H1 (cell line): ENCODE data around the gene L3MBTL1. TPM values are rescaled to one million over a fixed set of nuclear protein-coding genes. Genes with fewer than 3 reads are reported as not detected.

Experiments
- CTCF ChIA-PET: fragments of 300-600 bp; sonication (Branson Sonifier 250); formaldehyde crosslinking; loops from one replicate; lab custom pipeline; 2021; ENCODE audit not compliant: partially characterized antibody; lab: Charles Lee
- POLR2A ChIA-PET: fragments of 300-600 bp; sonication (Branson Sonifier 250); formaldehyde crosslinking; loops from one replicate; lab custom pipeline; 2021; ENCODE audit warnings: inconsistent platforms; ENCODE audit not compliant: partially characterized antibody; lab: Charles Lee
- DNase-seq, 2 experiments: peaks; one replicate each; pipeline versions ENCODE4 v3.0.0 to v3.0.0-alpha.2; 2010 to 2022; ENCODE audit warnings: low spot score in 2 of 2, low read depth in 1 of 2, mixed read lengths in 1 of 2
- FAIRE-seq: peaks from 2 replicates; lab custom pipeline; 2011; peaks lifted over from hg19 to GRCh38; lab: Jason Lieb, UNC
- H2AFZ ChIP-seq: 2 replicates; pipeline ENCODE4 v1.8.1; 2012; ENCODE audit warnings: low read length, inconsistent platforms
- H2AK5ac ChIP-seq: 2 replicates; pipeline ENCODE4 v1.6.1; 2013; ENCODE audit warnings: low read depth, low read length
- H2BK120ac ChIP-seq: replicated peaks from 2 replicates; pipeline ENCODE3; 2013; ENCODE audit warnings: low read depth, low read length, inconsistent platforms
- H2BK12ac ChIP-seq: 2 replicates; pipeline ENCODE4 v1.6.1; 2013; ENCODE audit warnings: low read depth, low read length
- H2BK15ac ChIP-seq: 2 replicates; pipeline ENCODE4 v1.6.1; 2013; ENCODE audit warnings: low read length
- H2BK20ac ChIP-seq: 2 replicates; pipeline ENCODE4 v1.6.1; 2013; ENCODE audit warnings: low read length
- H2BK5ac ChIP-seq: 2 replicates; pipeline ENCODE4 v1.6.1; 2013; ENCODE audit warnings: low read depth, low read length
- H3K14ac ChIP-seq: 2 replicates; pipeline ENCODE4 v1.6.1; 2013; ENCODE audit warnings: inconsistent platforms; ENCODE audit not compliant: insufficient read length
- H3K18ac ChIP-seq: 2 replicates; pipeline ENCODE4 v1.6.1; 2013; ENCODE audit warnings: low read length; ENCODE audit errors: extremely low read depth
- H3K23ac ChIP-seq: 2 replicates; pipeline ENCODE4 v1.6.1; 2013; ENCODE audit warnings: inconsistent platforms; ENCODE audit not compliant: insufficient read length
- H3K23me2 ChIP-seq: 2 replicates; pipeline ENCODE4 v1.6.1; 2013; ENCODE audit warnings: low read depth, low read length
- H3K27ac ChIP-seq: 2 replicates; pipeline ENCODE4 v1.6.1; 2011; ENCODE audit warnings: low read depth, low read length, inconsistent platforms
- H3K27me3 ChIP-seq, 4 experiments: replicated peaks in 1 of 4; 1 replicate in 1 of 4; 2 replicates in 3 of 4; pipeline versions ENCODE4 v1.6.1 to v1.8.1; 2011 to 2013; ENCODE audit warnings: low read length in 3 of 4, mild to moderate bottlenecking in 3 of 4, inconsistent platforms in 2 of 4, mixed read lengths in 2 of 4, moderate library complexity in 1 of 4; ENCODE audit not compliant: control insufficient read depth in 3 of 4, insufficient read depth in 3 of 4; ENCODE audit errors: extremely low read depth in 1 of 4
- H3K36me3 ChIP-seq, 4 experiments: 2 replicates each; pipeline versions ENCODE4 v1.6.1 to v1.8.1; 2011 to 2013; ENCODE audit warnings: mild to moderate bottlenecking in 4 of 4, low read length in 3 of 4, moderate library complexity in 2 of 4, control low read depth in 1 of 4, inconsistent platforms in 1 of 4; ENCODE audit not compliant: insufficient read depth in 4 of 4, control insufficient read depth in 2 of 4
- H3K4ac ChIP-seq: replicated peaks from 2 replicates; pipeline ENCODE3; 2013; ENCODE audit warnings: low read length, low read depth, mixed read lengths, inconsistent platforms; ENCODE audit not compliant: insufficient read length
- H3K4me1 ChIP-seq, 4 experiments: replicated peaks in 1 of 4; 1 replicate in 1 of 4; 2 replicates in 3 of 4; pipeline versions ENCODE4 v1.6.1 to v1.8.1; 2011 to 2013; ENCODE audit warnings: low read length in 3 of 4, inconsistent platforms in 2 of 4, mixed read lengths in 1 of 4; ENCODE audit not compliant: insufficient read depth in 4 of 4, control insufficient read depth in 3 of 4
- H3K4me2 ChIP-seq, 2 experiments: 2 replicates each; pipeline versions ENCODE4 v1.6.1 to v1.8.1; 2011 to 2013; ENCODE audit warnings: low read depth in 2 of 2, low read length in 2 of 2, control low read depth in 1 of 2, inconsistent platforms in 1 of 2, mild to moderate bottlenecking in 1 of 2; ENCODE audit not compliant: insufficient read depth in 1 of 2
- H3K4me3 ChIP-seq, 4 experiments: fragments of 200-600, 300-600 bp in 1 of 4; sonication (generic), shearing (Covaris generic), sonication (Bioruptor Twin) in 1 of 4; 2 replicates each; pipeline versions ENCODE4 v1.5.1 to v1.8.1; 2011 to 2016; ENCODE audit warnings: low read length in 4 of 4, low read depth in 3 of 4, control low read depth in 2 of 4, inconsistent platforms in 2 of 4, mild to moderate bottlenecking in 2 of 4, mixed read lengths in 1 of 4, moderate library complexity in 1 of 4; ENCODE audit not compliant: insufficient read depth in 2 of 4; ENCODE audit errors: extremely low read depth in 1 of 4
- H3K56ac ChIP-seq: replicated peaks from 2 replicates; pipeline ENCODE3; 2013; ENCODE audit warnings: low read depth, mild to moderate bottlenecking, mixed read lengths, low read length, inconsistent platforms; ENCODE audit not compliant: insufficient read length
- H3K79me1 ChIP-seq: 2 replicates; pipeline ENCODE4 v1.6.1; 2013; ENCODE audit warnings: low read depth, low read length, control low read depth
- H3K79me2 ChIP-seq, 2 experiments: 2 replicates each; pipeline versions ENCODE4 v1.6.1 to v1.8.1; 2012 to 2013; ENCODE audit warnings: low read length in 2 of 2, mild to moderate bottlenecking in 2 of 2, inconsistent platforms in 1 of 2; ENCODE audit not compliant: insufficient read depth in 2 of 2, control insufficient read depth in 1 of 2
- H3K9ac ChIP-seq, 4 experiments: replicated peaks in 1 of 4; 1 replicate in 1 of 4; 2 replicates in 3 of 4; pipeline versions ENCODE4 v1.6.1 to v1.8.1; 2011 to 2013; ENCODE audit warnings: low read depth in 3 of 4, low read length in 3 of 4, control low read depth in 2 of 4, mild to moderate bottlenecking in 2 of 4, moderate library complexity in 2 of 4, inconsistent platforms in 1 of 4; ENCODE audit errors: extremely low read depth in 1 of 4
- H3K9me3 ChIP-seq, 2 experiments: 2 replicates each; pipeline versions ENCODE4 v1.6.1 to v1.8.1; 2012 to 2013; ENCODE audit warnings: mild to moderate bottlenecking in 2 of 2, moderate library complexity in 2 of 2, control low read depth in 1 of 2, inconsistent platforms in 1 of 2, low read depth in 1 of 2, low read length in 1 of 2, mixed read lengths in 1 of 2; ENCODE audit not compliant: insufficient read depth in 2 of 2
- H4K20me1 ChIP-seq, 2 experiments: replicated peaks in 1 of 2; 2 replicates each; pipeline versions ENCODE3 to v1.8.1; 2011 to 2013; ENCODE audit warnings: inconsistent platforms in 2 of 2, low read length in 2 of 2, mild to moderate bottlenecking in 1 of 2; ENCODE audit not compliant: insufficient read depth in 2 of 2, control insufficient read depth in 1 of 2
- H4K5ac ChIP-seq: 2 replicates; pipeline ENCODE4 v1.6.1; 2013; ENCODE audit warnings: low read length, low read depth, mixed read lengths, inconsistent platforms; ENCODE audit not compliant: insufficient read length
- H4K8ac ChIP-seq: 2 replicates; pipeline ENCODE4 v1.8.0; 2013; ENCODE audit warnings: mild to moderate bottlenecking, moderate library complexity, low read length, inconsistent platforms; ENCODE audit not compliant: insufficient read depth; ENCODE audit errors: extremely low read depth
- H4K91ac ChIP-seq: replicated peaks from 2 replicates; pipeline ENCODE3; 2013; ENCODE audit warnings: low read length, mixed read lengths, inconsistent platforms; ENCODE audit not compliant: insufficient read length
- ATF3 ChIP-seq: IDR thresholded peaks from 2 replicates; pipeline ENCODE4 v1.6.1; 2011; ENCODE audit warnings: low read depth, mild to moderate bottlenecking, low read length; ENCODE audit not compliant: insufficient read depth
- CHD1 ChIP-seq: IDR thresholded peaks from 2 replicates; pipeline ENCODE4 v1.6.1; 2012; ENCODE audit warnings: low read depth, low read length, improper control_type of control experiment
- EGR1 ChIP-seq: IDR thresholded peaks from 2 replicates; pipeline ENCODE4 v1.6.1; 2011; ENCODE audit warnings: low read depth, low read length, borderline replicate concordance
- KDM5A ChIP-seq: fragments of 200-600 bp; IDR thresholded peaks from 2 replicates; pipeline ENCODE4 v1.7.1; 2012; ENCODE audit warnings: mild to moderate bottlenecking, low read length, inconsistent platforms, mixed read lengths
- RXRA ChIP-seq: IDR thresholded peaks from 2 replicates; pipeline ENCODE4 v1.6.1; 2011; ENCODE audit warnings: low read depth, mild to moderate bottlenecking, low read length, moderate library complexity; ENCODE audit not compliant: insufficient read depth
- WGBS, 2 experiments: shearing (Covaris generic) in 1 of 2; methylation state at CpG; one replicate each; pipeline versions ENCODE4 v1.1.6 to v1.1.7; 2013 to 2015; ENCODE audit warnings: low lambda C conversion rate in 2 of 2, mixed read lengths in 2 of 2, inconsistent platforms in 1 of 2, low coverage in 1 of 2, missing lambda C conversion rate in 1 of 2; ENCODE audit not compliant: insufficient replicate concordance in 2 of 2, insufficient coverage in 1 of 2, insufficient read length in 1 of 2; ENCODE audit errors: extremely low coverage in 1 of 2, missing lambda C conversion rate in 1 of 2; 5-methylcytosine and 5-hydroxymethylcytosine counted together
- polyA plus RNA-seq, 7 experiments: library from polyadenylated mRNA; depleted of rRNA in 3 of 7; stranded (reverse) in 5 of 7; unstranded in 2 of 7; fragments of >200 nt in 5 of 7; fragments of 200-250 nt in 2 of 7; gene quantifications; 1 replicate in 5 of 7; 2 replicates in 1 of 7; 4 replicates in 1 of 7; pipeline versions ENCODE4 v1.2.1 to v1.2.3, GENCODE V29; 2011 to 2013; ENCODE audit warnings: missing spikeins in 2 of 7, mixed read lengths in 2 of 7
- total RNA-seq: library from RNA; stranded (reverse); fragmentation: NEBNext Ultra II Directional; extraction: Animal tissue kit (Norgen Biotek cat#: 25700); gene quantifications from 2 replicates; pipeline ENCODE4 v1.2.1, GENCODE V29; 2021

L3MBTL1 gene
- total and polyA plus RNA-seq, 2 of the 8 experiments (the other 6 are each of a cell fraction or from before 2014, with no cell fraction given): 11.9 to 17.0 TPM

GRCh38 chr20:43570496-43570895 lies 63.0 kb downstream of the L3MBTL1 start:
- Histone ChIP-seq H4K20me1 (no peaks in the 10 kb centered on the region), H3K14ac (no peak overlapping the region), H3K79me1 (no peaks in the 10 kb centered on the region), H2AFZ (no peak overlapping the region), H2BK12ac (no peak overlapping the region), H3K23me2 (no peaks in the 10 kb centered on the region), H3K27ac (no peak overlapping the region), H4K91ac (no peak overlapping the region), H2BK120ac (no peak overlapping the region), H3K9ac (no peak overlapping the region), H3K9me3 (no peaks in the 10 kb centered on the region), H3K36me3 (no peaks in the 10 kb centered on the region), H3K27me3 (no peaks in the 10 kb centered on the region), H3K56ac (no peak overlapping the region), H3K18ac (no peak overlapping the region), H2BK20ac (no peak overlapping the region), H3K23ac (no peak overlapping the region), H3K4me1 (no peaks in the 10 kb centered on the region), H3K4me3 (no peak overlapping the region), H4K8ac (no peak overlapping the region), H3K4ac (no peak overlapping the region), H4K5ac (no peak overlapping the region), H3K4me2 (no peak overlapping the region), H2BK15ac (no peak overlapping the region), H2AK5ac (no peak overlapping the region), H2BK5ac (no peak overlapping the region), H3K79me2 (no peaks in the 10 kb centered on the region)
- POLR2A ChIA-PET: interaction anchor here (0.7 to 1.6 kb wide), 4 partner anchors 13 to 55 kb away, joined by 3 to 4 read pairs (median 3); partner anchors contain the start of gene IFT52
- DNase-seq: no peak
- WGBS, 2 experiments: 90% methylated on average over 10 of the region's 10 CpGs; no CpG with 5 or more reads in 1 of the 2 experiments
- CTCF ChIA-PET: interaction anchor here (0.9 to 7.7 kb wide), 4 partner anchors 11 to 32 kb away, joined by 3 to 43 read pairs (median 6); partner anchors contain the start of gene SGK2
- FAIRE-seq: no peak
- no peak for TF ChIP-seq RXRA
- TF ChIP-seq CHD1: no peak
- TF ChIP-seq ATF3: no peak
- no peak for TF ChIP-seq KDM5A
- TF ChIP-seq EGR1: no peak
